ENCODE measurements around the gene ANKRD6.

The ANKRD6 gene

DNA sequence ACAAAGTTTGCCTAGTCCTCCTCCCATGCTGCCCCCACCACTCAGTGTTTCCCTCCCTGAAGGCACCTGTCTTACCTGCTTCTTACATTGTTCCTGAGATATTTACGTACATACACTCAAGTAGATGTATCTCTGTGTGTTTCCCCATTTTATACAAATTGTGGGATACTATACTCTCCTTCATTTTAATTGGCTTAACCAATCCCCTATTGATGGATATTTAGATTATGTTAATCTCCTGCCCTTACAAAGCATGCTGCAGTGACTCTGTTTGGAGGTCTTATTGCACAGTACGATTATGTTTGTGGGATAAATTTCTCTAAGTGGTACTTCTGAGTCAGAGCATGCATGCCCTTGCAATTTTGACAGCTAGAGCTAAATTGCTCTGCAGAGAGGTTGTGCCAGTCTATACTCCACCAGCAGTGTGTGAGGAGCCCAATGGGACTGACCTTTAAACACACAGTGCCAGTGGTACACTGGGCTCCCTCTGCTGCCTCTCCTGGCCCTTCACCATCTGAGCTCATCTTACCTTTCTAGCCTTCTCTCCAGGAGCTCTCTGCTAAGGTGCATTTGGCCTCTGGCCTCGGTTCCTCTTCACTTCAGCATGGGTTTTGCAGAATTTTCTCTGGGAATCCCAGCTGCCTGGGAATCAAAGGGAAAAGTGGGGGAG is 148.2 kb downstream of the ANKRD6 start:
- no peak for DNase-seq (ENCODE audit: low read depth, low spot score)
- H3K4me3 ChIP-seq (ENCODE audit: low read length) = no peak overlapping the region

DNA sequence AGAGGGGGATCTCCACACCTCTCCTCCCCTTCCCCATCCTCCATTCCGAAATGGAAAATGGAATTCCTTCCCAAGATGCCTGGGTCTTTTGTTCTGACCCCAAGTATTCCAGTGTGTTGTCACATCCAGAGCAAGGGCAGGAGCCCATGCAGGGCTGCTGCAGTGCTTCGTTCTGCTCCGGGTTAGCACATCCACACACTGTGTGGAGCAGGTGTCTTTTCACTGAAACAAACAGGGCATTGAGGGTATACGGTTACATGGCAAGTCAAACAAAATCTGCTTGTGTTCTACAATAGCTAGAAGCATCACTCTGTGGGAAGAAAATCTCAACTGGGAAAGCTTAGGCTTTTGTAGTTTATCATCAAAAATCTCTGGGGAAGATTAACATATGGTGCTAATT is 148.7 kb downstream of the ANKRD6 start:
- no peak overlapping the region for H3K4me3 ChIP-seq (ENCODE audit: low read length)
- DNase-seq (ENCODE audit: low read depth, low spot score) = no peak

DNA sequence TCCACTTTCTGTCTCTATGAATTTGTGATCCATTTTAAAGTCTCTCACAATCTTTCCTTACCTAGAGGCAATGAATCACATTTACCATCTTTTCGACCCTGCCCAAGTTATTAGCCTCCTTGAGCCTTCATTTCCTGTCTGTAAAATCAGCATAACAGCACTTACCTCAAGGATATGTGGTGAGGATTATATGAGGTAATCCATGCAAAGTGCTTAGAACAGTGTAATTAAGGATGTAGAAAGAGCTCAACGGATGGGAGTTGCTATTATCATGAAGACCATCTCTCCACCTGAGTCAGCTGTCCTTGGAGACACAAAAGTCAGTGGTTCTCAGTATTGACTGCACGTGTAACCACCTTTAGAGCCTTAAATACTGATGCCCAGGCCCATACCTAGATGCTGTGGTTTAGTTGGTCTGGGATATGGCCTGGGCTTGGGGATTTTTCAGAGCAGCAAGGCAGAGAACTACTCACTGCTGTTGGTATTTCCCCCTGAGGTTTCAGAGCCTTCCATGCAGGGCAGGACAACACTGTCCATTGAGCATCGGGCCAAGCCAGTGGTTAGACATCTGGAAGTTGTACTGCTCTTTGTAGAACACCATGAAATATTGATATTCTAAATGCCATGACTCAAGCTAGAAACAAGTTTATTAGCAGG is 149.8 kb downstream of the ANKRD6 start:
- H3K4me3 ChIP-seq (ENCODE audit: low read length) = no peak overlapping the region
- no peak for DNase-seq (ENCODE audit: low read depth, low spot score)

DNA sequence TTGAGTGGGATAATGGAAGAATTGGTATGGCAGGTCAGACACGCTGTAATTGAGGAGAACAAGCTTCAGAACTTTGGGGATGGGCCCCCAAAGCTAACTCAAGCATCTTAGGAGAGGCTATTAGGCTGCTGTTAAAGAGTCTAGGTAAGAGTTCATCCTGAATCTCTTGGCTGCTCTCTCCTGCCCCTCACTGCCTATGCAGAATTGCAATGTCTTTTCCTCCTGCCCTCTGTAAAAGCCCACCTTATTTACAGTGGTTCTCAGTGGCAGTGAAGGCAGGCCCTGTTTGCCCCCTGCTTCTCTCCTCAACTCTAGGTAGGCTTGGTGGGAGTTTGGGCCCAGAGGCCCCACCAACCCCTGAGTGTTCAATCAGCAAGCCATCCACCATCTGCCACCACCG is 150.6 kb downstream of the ANKRD6 start:
- no peak overlapping the region for H3K4me3 ChIP-seq (ENCODE audit: low read length)
- DNase-seq (ENCODE audit: low read depth, low spot score) = no peak

DNA sequence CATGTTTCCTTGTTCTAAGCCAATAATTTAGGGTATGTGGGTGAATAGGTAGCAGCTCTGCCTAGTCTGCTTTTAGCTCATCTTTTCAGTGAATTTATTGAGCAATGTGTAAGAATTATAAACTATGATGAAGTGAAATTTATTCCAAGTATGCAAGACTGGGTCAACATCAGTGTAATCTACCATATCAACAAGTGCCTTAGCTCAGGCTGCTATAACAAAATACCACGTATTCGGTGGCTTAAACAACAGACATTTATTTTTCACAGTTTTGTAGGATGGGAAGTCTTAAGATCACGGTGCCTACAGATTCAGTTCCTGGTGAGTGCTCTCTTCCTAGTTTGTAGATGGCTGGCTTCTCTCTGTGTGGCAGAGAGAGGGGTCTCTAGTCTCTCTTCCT is 151.6 kb downstream of the ANKRD6 start:
- H3K4me3 ChIP-seq (ENCODE audit: low read length) = no peak overlapping the region
- no peak for DNase-seq (ENCODE audit: low read depth, low spot score)

DNA sequence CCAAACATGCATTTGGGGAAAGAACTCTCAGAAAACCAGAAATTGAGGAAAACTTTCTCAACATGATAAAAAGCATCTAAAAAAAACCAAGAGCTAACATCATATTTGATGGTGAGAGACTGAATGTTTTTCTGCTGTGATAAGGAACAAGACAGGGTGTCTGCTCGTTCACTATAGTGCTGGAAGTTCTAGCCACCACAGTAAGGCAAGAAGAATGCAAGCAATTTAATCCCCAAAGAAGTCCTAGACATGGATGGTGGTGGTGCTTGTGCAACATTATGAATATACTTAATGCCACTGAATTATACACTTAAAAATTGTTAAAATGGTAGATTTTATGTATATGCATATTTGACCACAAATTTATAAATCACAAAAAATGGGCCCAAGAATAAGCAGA is 152.2 kb downstream of the ANKRD6 start:
- DNase-seq (ENCODE audit: low read depth, low spot score) = no peak
- H3K4me3 ChIP-seq (ENCODE audit: low read length) = no peak overlapping the region

DNA sequence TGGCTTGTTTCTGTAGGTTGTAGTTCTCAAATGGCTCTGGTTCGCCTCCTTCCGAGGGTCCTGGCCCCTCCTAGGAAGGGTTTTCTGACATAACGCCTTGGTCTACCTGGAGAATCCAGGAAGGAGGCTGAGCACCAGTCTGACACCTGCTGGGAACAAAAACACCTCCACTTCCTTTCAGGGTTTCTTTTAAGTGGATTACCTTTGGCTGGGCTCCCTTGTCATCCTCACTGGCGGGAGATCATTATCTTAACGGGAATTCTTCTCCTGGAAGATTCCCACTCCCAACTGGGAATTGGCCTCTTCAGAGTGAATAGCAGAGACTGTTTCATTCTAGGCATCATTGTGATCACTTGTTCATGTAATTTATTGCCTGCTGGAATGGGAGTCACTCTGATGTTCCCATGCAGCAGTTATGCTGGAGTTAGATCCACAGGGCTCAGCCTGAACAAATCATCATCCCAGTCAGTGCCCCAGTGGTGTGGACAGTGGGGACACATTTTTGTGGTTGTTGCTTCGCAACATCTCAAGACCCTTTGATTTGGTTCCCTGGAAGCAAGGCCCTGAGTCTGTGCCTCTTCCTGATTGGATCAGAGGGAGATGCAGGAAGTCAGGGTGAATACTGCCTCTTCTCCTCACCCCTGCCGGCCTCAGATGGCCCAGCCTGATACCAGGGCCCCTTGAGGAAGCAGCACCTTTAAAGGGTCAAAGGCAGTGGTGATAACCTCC is 156.5 kb downstream of the ANKRD6 start:
- no peak overlapping the region for H3K4me3 ChIP-seq (ENCODE audit: low read length)
- DNase-seq (ENCODE audit: low read depth, low spot score) = no peak

DNA sequence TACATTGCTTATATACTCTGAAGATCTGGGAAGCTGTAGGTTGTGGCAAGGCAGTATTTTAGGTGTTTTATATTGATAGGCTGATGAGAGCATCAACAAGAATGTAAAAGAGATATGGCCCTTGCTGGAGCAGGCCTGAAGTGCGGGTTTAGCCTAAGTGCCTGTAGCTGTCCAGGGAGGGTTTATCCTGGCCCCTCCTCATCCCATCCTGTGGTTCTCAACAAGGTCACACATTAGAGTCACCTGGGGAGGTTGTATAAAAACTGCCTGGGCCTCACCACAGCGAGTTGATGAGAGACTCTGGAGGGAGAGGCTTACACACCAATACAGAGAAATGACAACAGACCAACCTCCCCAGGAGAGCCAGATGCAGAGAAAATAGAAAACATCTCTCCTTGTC is 157.2 kb downstream of the ANKRD6 start:
- DNase-seq (ENCODE audit: low read depth, low spot score) = no peak
- no peak overlapping the region for H3K4me3 ChIP-seq (ENCODE audit: low read length)

DNA sequence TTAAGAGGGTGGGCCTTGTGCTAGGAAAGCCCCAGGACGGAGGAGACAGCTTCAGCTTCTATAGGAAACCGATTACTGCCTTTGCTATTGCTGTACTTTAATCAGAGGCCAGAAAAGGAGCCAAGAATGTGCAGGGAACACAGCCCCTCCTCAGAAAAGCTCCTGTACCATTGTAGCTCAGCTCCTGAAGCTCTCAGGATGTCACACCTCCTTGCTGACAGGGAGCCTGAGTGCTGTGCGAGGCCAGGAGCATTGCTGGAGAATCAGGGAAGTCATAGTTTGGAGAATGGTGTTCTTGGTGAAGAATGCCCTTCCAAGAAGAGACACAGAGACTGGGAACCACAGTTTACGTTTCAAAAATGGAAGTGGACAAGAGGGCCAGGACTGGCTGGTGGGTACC is 158.8 kb downstream of the ANKRD6 start:
- no peak overlapping the region for H3K4me3 ChIP-seq (ENCODE audit: low read length)
- DNase-seq (ENCODE audit: low read depth, low spot score) = no peak

DNA sequence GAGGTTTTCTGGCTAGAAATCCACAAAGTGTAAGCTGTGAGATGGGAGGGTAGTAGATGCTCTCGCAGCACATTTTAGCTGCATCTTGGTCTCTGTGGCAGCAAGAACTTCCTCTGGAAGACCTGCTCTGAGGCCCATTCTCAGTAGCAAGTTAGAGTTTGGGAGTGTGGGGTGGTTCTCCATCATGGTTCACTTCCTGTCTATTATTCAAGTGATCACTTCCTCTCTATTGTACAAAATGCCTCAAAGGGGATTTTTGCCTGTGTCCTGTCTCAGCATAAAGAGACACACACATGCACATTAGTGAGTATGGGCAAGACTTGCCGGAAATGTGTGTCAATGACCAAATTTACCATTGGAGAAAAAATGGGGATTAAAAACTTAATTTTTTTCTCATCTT is 163.1 kb downstream of the ANKRD6 start:
- H3K4me3 ChIP-seq (ENCODE audit: low read length) = no peak overlapping the region
- DNase-seq (ENCODE audit: low read depth, low spot score) = no peak

DNA sequence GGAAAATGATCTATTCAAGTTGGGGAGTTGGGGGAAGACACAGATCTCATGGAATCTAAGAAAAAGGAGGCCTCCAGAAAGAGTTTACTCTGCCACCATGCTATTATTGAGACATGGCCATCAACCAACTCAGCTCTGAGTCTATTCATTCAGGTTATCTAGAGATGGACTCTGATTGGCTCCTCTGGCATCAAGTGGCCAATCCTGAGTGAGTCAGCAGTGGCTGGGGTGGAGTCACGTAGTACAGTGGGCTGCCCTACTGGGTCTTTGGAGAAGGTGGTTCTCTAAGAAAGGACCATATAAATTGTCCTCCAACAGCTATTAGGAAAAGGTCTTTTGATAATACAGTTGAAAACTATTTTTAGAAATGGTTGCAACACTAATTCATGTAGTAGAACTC is 163.5 kb downstream of the ANKRD6 start:
- no peak for DNase-seq (ENCODE audit: low read depth, low spot score)
- H3K4me3 ChIP-seq (ENCODE audit: low read length) = no peak overlapping the region

DNA sequence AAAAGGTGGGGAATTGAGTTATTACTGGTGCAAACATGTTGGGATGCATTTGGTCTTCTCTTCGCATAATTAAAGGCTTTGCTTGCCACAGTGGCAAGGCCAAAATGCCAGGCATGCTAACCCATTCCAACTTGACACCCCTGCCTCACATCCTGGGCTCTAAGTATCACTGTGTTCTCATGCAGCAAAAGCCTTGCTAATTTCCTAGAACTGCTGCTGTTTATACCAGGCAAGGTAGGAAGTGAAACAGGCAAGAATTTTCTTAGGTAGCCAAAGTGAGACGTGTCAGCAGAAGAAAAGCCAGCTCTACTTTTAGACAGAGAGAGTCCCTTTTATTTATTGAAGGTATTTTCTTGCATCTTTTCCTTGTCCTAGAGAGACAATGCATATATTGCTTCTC is 164.4 kb downstream of the ANKRD6 start:
- no peak for DNase-seq (ENCODE audit: low read depth, low spot score)
- no peak overlapping the region for H3K4me3 ChIP-seq (ENCODE audit: low read length)

DNA sequence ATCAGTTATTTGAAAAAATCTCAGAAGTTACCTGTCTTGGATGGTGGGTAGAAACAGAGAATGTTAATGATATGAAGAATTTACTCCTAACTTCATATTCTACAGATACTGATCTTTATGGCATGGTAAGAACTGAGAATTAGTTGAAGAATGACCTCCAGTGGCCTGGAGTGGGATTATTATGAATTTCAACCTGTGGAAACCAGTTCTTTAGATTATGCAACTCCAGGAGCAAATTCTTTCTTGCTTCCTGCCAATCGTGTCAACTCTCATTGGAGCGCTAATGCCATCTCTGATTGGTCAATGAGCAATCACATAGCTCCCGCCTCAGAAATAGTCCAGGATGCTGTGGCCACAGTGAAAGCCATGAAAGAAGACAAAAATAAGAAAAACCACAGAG is 165.0 kb downstream of the ANKRD6 start:
- DNase-seq (ENCODE audit: low read depth, low spot score) = peak; percentile 32
- no peak overlapping the region for H3K4me3 ChIP-seq (ENCODE audit: low read length)

DNA sequence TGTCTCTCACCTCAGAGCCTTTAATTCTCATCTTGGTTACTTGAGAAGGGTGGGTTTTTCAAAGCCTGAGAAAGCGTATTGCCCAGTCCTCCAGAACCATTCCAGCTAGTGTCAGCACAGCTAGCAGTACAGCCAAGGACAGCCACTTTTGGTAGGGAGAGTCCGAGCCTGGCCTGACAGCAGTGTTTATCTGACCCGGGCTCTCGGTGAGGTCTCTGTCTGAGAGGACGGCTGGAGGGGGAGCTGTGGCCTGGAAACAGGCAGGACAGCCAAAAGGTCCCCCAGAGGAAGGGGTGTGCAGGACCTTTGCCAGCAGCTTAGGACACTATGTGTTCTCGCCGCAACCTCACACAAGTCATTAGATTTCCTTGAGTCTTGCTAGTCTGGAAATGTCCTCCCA is 166.8 kb downstream of the ANKRD6 start:
- H3K4me3 ChIP-seq (ENCODE audit: low read length) = no peak overlapping the region
- DNase-seq (ENCODE audit: low read depth, low spot score) = no peak

DNA sequence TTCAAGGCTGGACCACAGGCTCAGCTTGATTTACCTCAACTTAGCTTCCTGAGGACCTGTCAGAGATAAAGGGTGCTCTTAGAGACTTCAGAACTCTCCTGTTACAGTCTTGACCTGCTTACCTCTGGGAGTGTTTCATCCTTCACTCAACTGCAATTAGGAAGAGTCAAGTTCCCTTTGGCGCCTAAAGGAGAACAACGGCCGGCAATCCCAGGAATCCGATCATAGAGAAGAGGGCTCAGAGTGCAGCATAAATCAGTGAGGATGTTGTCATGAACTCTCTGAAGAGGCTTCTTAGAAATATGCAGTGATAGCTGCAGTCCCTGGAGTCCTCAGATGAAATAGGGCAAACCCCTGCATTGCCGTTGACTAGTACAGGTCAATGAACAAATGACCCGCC is 169.2 kb downstream of the ANKRD6 start:
- no peak for DNase-seq (ENCODE audit: low read depth, low spot score)
- no peak overlapping the region for H3K4me3 ChIP-seq (ENCODE audit: low read length)

DNA sequence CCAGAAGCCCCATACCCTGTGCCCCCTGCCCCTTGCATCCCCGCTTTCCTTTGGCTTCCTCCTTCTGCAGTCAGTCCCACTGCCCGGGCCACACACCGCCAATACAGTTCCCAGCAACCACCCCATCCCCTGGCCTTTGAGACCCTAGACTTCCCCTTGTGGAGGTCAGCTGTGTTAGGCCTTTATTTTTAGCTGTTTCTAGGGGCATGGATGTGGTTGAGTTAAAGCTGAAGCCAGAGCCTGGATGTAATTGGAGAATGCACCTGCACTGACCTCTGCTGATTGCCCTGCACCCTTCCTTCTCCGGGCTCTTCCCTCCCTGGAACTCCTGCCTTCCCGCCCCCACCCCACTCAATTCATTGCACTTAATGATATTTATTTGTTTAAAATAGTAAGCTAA is 171.7 kb downstream of the ANKRD6 start:
- no peak for DNase-seq (ENCODE audit: low read depth, low spot score)
- no peak overlapping the region for H3K4me3 ChIP-seq (ENCODE audit: low read length)

DNA sequence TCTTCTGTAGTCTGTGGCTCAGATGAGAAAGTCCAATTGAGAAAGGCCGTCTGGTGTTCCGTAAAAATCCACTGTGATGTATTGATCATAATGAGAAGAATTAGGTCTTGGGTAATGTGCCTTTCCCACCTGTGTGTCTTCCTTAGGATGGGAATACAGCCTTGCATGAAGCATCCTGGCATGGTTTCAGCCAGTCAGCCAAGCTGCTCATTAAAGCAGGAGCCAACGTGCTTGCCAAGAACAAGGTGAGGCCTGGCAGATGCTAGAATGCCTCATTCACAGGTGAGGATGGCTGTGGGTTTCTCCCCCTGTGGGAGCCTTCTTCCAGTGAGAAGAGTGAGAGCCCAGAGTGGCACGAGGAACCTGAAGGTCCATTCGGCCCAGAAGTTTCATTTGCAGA is 172.9 kb downstream of the ANKRD6 start:
- no peak overlapping the region for H3K4me3 ChIP-seq (ENCODE audit: low read length)
- no peak for DNase-seq (ENCODE audit: low read depth, low spot score)

DNA sequence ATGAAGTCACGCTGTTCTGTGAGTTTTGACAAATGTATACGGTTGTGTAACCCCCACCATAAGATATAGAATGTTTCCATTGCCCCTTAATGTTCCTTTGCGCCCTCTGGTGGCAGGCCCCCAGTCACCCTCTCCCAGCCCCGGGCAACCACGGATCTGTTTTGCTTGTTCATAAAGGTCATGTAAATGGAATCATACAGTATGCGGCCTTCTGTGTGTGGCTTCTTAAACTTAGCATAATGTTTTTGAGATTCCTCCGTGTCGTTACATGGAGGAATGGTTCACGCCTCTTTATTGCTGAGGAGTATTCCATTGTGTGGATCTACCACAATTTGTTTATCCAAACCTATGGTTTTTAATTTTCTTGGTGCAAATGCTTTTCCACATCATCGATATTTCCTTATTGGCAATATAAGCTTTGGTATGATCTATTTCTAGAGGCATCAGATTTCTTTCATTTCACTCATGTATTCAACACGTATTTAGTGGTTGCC is 177.2 kb downstream of the ANKRD6 start:
- peak; percentile 57 for DNase-seq (ENCODE audit: low read depth, low spot score)
- no peak overlapping the region for H3K4me3 ChIP-seq (ENCODE audit: low read length)

DNA sequence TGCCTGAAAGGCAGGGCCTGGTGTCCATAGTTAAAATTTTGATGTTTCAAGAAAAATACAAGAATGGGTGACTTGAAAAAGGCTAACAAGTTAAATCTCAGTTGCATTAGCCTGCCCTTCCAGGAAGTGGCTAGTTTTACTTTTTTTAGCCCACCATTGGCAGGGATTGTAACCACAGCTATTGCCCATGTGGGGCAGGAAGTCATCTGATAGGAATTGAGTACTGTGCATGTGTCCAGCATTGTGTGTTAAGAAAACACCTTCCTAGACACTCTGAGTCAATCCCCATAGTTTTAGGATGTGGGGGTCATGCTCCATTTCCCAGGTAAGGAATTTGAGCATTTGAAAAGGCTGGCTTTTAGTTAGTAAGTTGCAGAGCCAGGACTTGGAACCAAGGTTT is 178.7 kb downstream of the ANKRD6 start:
- no peak overlapping the region for H3K4me3 ChIP-seq (ENCODE audit: low read length)
- no peak for DNase-seq (ENCODE audit: low read depth, low spot score)

DNA sequence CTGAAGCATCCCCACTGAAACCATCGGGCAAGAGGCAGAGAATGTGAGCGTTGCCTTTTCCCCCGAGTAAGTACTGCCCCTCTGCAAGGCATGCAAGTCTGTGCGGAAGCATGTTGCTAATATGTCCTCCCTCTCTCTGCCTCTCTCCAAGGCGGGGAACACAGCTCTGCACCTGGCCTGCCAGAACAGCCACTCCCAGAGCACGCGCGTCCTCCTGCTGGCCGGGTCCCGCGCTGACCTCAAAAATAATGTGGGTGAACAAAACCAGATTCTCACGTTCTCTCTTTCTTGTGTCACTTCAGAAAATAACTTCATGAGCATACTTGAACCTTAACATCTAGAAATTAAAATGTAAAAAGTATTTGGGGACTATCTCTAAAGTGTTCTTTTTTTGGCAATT is 179.2 kb downstream of the ANKRD6 start:
- DNase-seq (ENCODE audit: low read depth, low spot score) = no peak
- H3K4me3 ChIP-seq (ENCODE audit: low read length) = no peak overlapping the region

Measured in Jurkat, Clone E6-1 (cell line).